PC-9 (cell line): Measurements from ENCODE around the gene UROS. TPM values are rescaled to one million over a fixed set of nuclear protein-coding genes. Genes with fewer than 3 reads are reported as not detected.

ENCODE experiments used
- BruUV-seq: library from RNA; stranded (reverse); fragments of 400-500 nt; replicated peaks from 2 replicates; lab custom pipeline; 2021; lab: Mats Ljungman, UMichigan
- CTCF ChIA-PET: fragments of 300-600 bp; sonication (Branson Sonifier 250); formaldehyde crosslinking; loops from one replicate; lab custom pipeline; 2022; ENCODE audit warnings: antibody characterized with exemption; lab: Charles Lee
- POLR2A ChIA-PET: fragments of 300-600 bp; sonication (Branson Sonifier 250); formaldehyde crosslinking; loops from one replicate; lab custom pipeline; 2022; ENCODE audit warnings: antibody characterized with exemption; ENCODE audit not compliant: unreplicated experiment; lab: Charles Lee
- DNase-seq, 2 experiments: peaks; one replicate each; pipeline versions ENCODE4 v3.0.0 to v3.0.0-alpha.2; 2015 to 2022; ENCODE audit warnings: mixed read lengths in 1 of 2
- H2AFZ ChIP-seq: fragments of 200-600 bp; sonication (generic); 2 replicates; pipeline ENCODE4 v1.8.1; 2017; ENCODE audit warnings: antibody characterized with exemption
- H3F3A ChIP-seq: fragments of 200-600 bp; sonication (generic); 2 replicates; pipeline ENCODE4 v1.8.1; 2017; ENCODE audit warnings: antibody characterized with exemption, mild to moderate bottlenecking, low read depth; ENCODE audit not compliant: insufficient read depth
- H3K27ac ChIP-seq: fragments of 200-600 bp; sonication (generic); 2 replicates; pipeline ENCODE4 v1.6.1; 2016; ENCODE audit warnings: mixed run types
- H3K27me3 ChIP-seq: fragments of 200-600 bp; sonication (generic); 2 replicates; pipeline ENCODE4 v1.6.1; 2016; ENCODE audit warnings: low read depth, mixed run types; ENCODE audit not compliant: insufficient read depth
- H3K36me3 ChIP-seq: fragments of 200-600 bp; sonication (generic); 2 replicates; pipeline ENCODE4 v1.6.1; 2016; ENCODE audit warnings: low read depth, mixed run types
- H3K4me1 ChIP-seq: fragments of 200-600 bp; sonication (generic); replicated peaks from 2 replicates; pipeline ENCODE4 v1.6.1; 2016; ENCODE audit warnings: mixed run types; ENCODE audit not compliant: insufficient read depth
- H3K4me2 ChIP-seq: fragments of 200-600 bp; sonication (generic); 2 replicates; pipeline ENCODE4 v1.6.1; 2017; ENCODE audit warnings: mixed run types
- H3K4me3 ChIP-seq: fragments of 200-600 bp; sonication (generic); 2 replicates; pipeline ENCODE4 v1.6.1; 2016; ENCODE audit warnings: mixed run types
- H3K79me2 ChIP-seq: fragments of 200-600 bp; sonication (generic); 2 replicates; pipeline ENCODE4 v1.6.1; 2017; ENCODE audit warnings: low read depth, mixed run types
- H3K9me2 ChIP-seq: fragments of 200-600 bp; sonication (generic); 2 replicates; pipeline ENCODE4 v1.8.1; 2017; ENCODE audit warnings: mild to moderate bottlenecking; ENCODE audit not compliant: insufficient read depth
- H3K9me3 ChIP-seq: fragments of 200-600 bp; sonication (generic); 2 replicates; pipeline ENCODE4 v1.8.1; 2016; ENCODE audit warnings: low read depth; ENCODE audit not compliant: insufficient read depth
- H4K20me1 ChIP-seq: fragments of 200-600 bp; sonication (generic); 2 replicates; pipeline ENCODE4 v1.8.1; 2017; ENCODE audit not compliant: insufficient read depth
- CTCF ChIP-seq: fragments of 200-600 bp; sonication (generic); conservative IDR thresholded peaks from 2 replicates; pipeline ENCODE4 v1.6.1; 2017; ENCODE audit warnings: mixed run types, antibody characterized with exemption, mild to moderate bottlenecking, moderate library complexity
- EZH2 ChIP-seq: fragments of 200-600 bp; sonication (generic); IDR thresholded peaks from 2 replicates; pipeline ENCODE4 v1.8.0; 2017; ENCODE audit warnings: antibody characterized with exemption, low read depth
- intact Hi-C: fragments of 100-400 bp; cut with micrococcal nuclease; formaldehyde crosslinking; loops from one replicate; pipeline ENCODE4 v1.10.0; 2022; ENCODE audit not compliant: unreplicated experiment
- total RNA-seq: library from RNA; stranded (reverse); gene quantifications from 2 replicates; pipeline ENCODE4 v1.2.3, GENCODE V29; 2021

UROS gene
- total RNA-seq, 1 experiment from 2014 or later, result 35.1 TPM

GRCh38 chr10:125815764-125816163, 7.3 kb downstream of the UROS start:
- Histone ChIP-seq H3K9me3 (no peaks in the 10 kb centered on the region), H2AFZ (no peak overlapping the region), H3K27me3 (no peaks in the 10 kb centered on the region), H3K4me2 (no peak overlapping the region), H3K4me3 (no peak overlapping the region), H3K36me3 (no peaks in the 10 kb centered on the region), H3K9me2 (no peaks in the 10 kb centered on the region), H3K79me2 (no peaks in the 10 kb centered on the region), H3K4me1 (no peaks in the 10 kb centered on the region), H3K27ac (no peak overlapping the region), H3F3A (no peaks in the 10 kb centered on the region), H4K20me1 (no peaks in the 10 kb centered on the region)
- BruUV-seq, result no TSS peak
- DNase-seq, result no peak
- POLR2A ChIA-PET, result no interaction called here
- no peak for TF ChIP-seq CTCF
- TF ChIP-seq EZH2, result no peak
- intact Hi-C loops, result no loop called here
- CTCF ChIA-PET, result no interaction called here

GRCh38 chr10:125812128-125812750, 10.8 kb downstream of the UROS start:
- no peak overlapping the region for H3K27ac ChIP-seq
- no peaks in the 10 kb centered on the region for H3K9me3 ChIP-seq
- ChIA-PET POLR2A (no interaction called here), CTCF (no interaction called here)
- H3K79me2 ChIP-seq, result no peaks in the 10 kb centered on the region
- H3K9me2 ChIP-seq, result no peaks in the 10 kb centered on the region
- DNase-seq, result no peak
- peaks cover 8% of the 10 kb centered on the region; the same call in 1 of the 2 replicates for H3K36me3 ChIP-seq
- no peaks in the 10 kb centered on the region for H3K27me3 ChIP-seq
- no peaks in the 10 kb centered on the region for H3F3A ChIP-seq
- intact Hi-C loops, result no loop called here
- H3K4me3 ChIP-seq, result no peak overlapping the region
- no peaks in the 10 kb centered on the region for H4K20me1 ChIP-seq
- no peak overlapping the region for H2AFZ ChIP-seq
- no TSS peak for BruUV-seq
- H3K4me2 ChIP-seq, result no peak overlapping the region
- TF ChIP-seq EZH2, result no peak
- no peak for TF ChIP-seq CTCF
- no peaks in the 10 kb centered on the region for H3K4me1 ChIP-seq

- Histone ChIP-seq H3K79me2 (no peaks in the 10 kb centered on the region), H3K27me3 (no peaks in the 10 kb centered on the region), H2AFZ (no peak overlapping the region), H3F3A (no peaks in the 10 kb centered on the region), H3K27ac (no peak overlapping the region), H4K20me1 (no peaks in the 10 kb centered on the region), H3K9me2 (no peaks in the 10 kb centered on the region), H3K4me3 (no peak overlapping the region), H3K4me2 (no peak overlapping the region), H3K4me1 (no peaks in the 10 kb centered on the region), H3K9me3 (no peaks in the 10 kb centered on the region), H3K36me3 (peaks cover 8% of the 10 kb centered on the region; the same call in 1 of the 2 replicates)
- no peak for DNase-seq
- BruUV-seq, result no TSS peak
- intact Hi-C loops, result no loop called here
- ChIA-PET POLR2A (no interaction called here), CTCF (no interaction called here)
- TF ChIP-seq CTCF (no peak), EZH2 (no peak)
These were observed 11.8 kb downstream of the UROS start for GRCh38 chr10:125811251-125811650.
